Mucosa of stomach (tissue), 1 donor: ENCODE results near the gene ZCCHC17.
A peak's percentile ranks its signal among the peaks of the same experiment; 100 is the strongest.

ENCODE experiments used
- H3K27me3 ChIP-seq: one replicate; pipeline ENCODE4 v1.7.0; 2013; ENCODE audit warnings: mild to moderate bottlenecking, low read length; ENCODE audit not compliant: control insufficient read depth, insufficient read depth
- H3K36me3 ChIP-seq: one replicate; pipeline ENCODE4 v1.7.0; 2013; ENCODE audit warnings: low read length; ENCODE audit not compliant: control insufficient read depth, insufficient read depth
- H3K4me1 ChIP-seq: one replicate; pipeline ENCODE4 v1.7.0; 2013; ENCODE audit warnings: mild to moderate bottlenecking, low read length; ENCODE audit not compliant: control insufficient read depth, insufficient read depth
- H3K4me3 ChIP-seq: one replicate; pipeline ENCODE4 v1.7.0; 2013; ENCODE audit warnings: low read length
- H3K9ac ChIP-seq: one replicate; pipeline ENCODE4 v1.7.0; 2013; ENCODE audit warnings: mild to moderate bottlenecking, low read length, moderate library complexity
- H3K9me3 ChIP-seq: one replicate; pipeline ENCODE4 v1.7.0; 2013; ENCODE audit warnings: mild to moderate bottlenecking, low read length, moderate library complexity; ENCODE audit not compliant: control insufficient read depth
- donor health status: Pancreatic carcinoma.

Gene ZCCHC17

DNA sequence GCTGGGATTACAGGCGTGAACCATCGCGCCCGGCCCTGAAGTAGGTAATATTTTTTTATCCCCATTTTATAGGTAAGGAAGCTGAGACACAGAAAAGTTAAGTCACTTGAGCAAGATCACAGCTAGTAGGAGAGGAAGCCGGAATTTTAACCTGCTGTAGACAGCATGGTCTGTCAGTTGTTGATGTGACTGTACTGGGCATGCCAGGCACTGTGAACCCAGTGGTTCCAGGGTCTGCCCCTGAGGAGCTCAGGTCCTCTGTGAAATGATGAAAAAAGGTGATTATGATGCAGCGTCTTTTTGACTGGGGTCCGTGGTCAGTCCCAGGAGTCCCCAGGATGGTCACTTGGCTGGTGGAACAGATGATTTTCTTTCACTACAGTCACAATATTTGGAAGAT is 92.8 kb downstream of the ZCCHC17 start:
- no peak overlapping the region for H3K9ac ChIP-seq

DNA sequence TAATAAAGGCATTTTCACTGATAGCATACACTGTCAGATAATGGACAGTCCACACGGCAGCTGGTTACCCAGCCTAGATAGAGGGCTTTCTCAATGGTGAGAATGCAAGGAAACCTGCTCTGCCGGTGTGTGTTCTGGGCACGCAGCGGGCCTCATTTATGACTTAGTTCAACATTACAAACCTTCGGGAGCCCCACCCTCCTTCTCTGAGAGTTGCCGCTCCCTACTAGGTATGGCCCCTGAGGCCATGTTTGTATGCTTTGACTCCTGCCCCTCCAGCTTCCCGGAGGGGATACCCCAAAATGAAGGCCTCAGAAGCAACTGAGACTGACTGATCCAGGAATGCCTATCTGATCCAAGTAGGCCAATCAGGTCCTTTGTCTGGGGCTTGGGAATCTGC is 93.2 kb downstream of the ZCCHC17 start:
- no peak overlapping the region for H3K4me3 ChIP-seq
- H3K9ac ChIP-seq, result no peak overlapping the region
- H3K9me3 ChIP-seq, result no peaks in the 10 kb centered on the region
- H3K27me3 ChIP-seq, result no peaks in the 10 kb centered on the region
- H3K4me1 ChIP-seq, result peaks cover 20% of the 10 kb centered on the region
- no peaks in the 10 kb centered on the region for H3K36me3 ChIP-seq

More for the DNA sequence above, 92.8 kb downstream of the ZCCHC17 start:
- Histone ChIP-seq H3K4me3 (no peak overlapping the region), H3K9me3 (no peaks in the 10 kb centered on the region), H3K36me3 (no peaks in the 10 kb centered on the region), H3K27me3 (no peaks in the 10 kb centered on the region), H3K4me1 (peaks cover 15% of the 10 kb centered on the region)

- no peak overlapping the region for H3K9ac ChIP-seq
- peaks cover 25% of the 10 kb centered on the region for H3K4me1 ChIP-seq
- H3K9me3 ChIP-seq, result no peaks in the 10 kb centered on the region
- H3K27me3 ChIP-seq, result no peaks in the 10 kb centered on the region
- no peak overlapping the region for H3K4me3 ChIP-seq
- H3K36me3 ChIP-seq, result no peaks in the 10 kb centered on the region
These were observed 96.6 kb downstream of the ZCCHC17 start for GRCh38 chr1:31393463-31393862.

DNA sequence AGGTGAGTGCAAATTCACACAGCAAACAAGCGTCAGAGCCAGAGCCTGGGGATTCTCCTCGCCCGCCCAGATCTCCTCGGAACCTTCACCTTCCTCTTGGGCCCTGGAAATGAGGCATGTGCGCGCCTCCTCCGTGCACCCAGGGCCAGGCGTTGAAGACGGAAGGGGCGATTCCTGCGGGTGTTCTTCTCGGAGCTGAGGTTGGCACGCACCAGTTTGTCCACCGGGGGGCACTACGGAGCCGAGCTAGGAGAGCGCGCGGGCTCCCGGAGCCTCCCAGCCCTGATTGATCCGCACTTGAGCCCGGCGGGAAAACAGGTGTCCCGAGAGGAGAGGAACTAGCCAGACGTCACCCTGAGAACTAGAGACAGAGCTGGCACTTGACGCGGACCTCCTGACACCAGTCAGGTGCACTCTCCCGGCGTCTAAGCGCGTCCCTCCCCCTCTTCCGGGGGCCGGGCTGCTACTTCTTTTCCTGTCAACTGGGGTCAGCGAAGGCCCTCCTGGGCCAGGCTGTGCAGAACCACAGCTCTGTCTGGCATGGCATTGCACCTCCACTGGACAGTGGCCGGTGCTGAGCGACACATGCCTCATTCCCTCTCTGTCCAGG is 97.9 kb downstream of the ZCCHC17 start:
- Histone ChIP-seq H3K36me3 (no peaks in the 10 kb centered on the region), H3K27me3 (no peaks in the 10 kb centered on the region), H3K4me1 (peaks cover 23% of the 10 kb centered on the region), H3K4me3 (no peak overlapping the region), H3K9ac (peak overlapping the region; percentile 26), H3K9me3 (no peaks in the 10 kb centered on the region)

DNA sequence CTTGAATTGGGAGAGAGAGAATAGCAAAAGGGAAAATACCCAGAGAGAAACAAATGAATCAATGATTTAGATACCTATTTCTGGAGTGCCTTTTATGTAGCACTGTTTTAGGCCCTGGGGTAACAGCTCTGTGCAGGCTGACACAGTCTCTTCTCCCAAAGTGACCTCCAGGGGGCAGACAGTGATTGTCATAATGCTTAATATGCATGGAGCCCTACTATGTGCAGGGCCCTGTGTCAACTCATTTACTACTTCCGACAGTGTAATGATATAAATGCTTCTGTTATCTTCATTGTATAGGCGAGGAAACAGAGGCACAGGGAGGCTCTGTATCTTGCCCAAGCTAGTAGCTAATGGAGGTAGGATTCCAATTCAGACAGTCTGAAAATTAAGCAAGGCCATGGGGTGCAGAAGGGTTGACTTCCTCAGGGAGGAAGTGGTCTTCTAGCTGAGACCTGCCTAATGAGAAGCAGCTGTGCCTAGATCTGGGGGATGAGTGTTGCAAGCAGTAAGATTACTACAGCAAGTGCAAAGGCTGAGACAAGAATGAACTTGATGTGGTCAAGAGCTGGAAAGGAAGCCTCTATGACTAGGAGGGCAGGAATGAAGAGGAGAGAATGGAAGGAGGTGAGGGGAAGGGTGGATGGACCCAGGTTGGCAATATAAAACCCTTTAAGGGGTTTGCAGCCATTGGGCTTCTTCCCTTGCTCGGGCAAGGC is 100.0 kb downstream of the ZCCHC17 start:
- Histone ChIP-seq H3K36me3 (no peaks in the 10 kb centered on the region), H3K9me3 (no peaks in the 10 kb centered on the region), H3K4me3 (no peak overlapping the region), H3K27me3 (no peaks in the 10 kb centered on the region), H3K9ac (no peak overlapping the region), H3K4me1 (peaks cover 14% of the 10 kb centered on the region)

DNA sequence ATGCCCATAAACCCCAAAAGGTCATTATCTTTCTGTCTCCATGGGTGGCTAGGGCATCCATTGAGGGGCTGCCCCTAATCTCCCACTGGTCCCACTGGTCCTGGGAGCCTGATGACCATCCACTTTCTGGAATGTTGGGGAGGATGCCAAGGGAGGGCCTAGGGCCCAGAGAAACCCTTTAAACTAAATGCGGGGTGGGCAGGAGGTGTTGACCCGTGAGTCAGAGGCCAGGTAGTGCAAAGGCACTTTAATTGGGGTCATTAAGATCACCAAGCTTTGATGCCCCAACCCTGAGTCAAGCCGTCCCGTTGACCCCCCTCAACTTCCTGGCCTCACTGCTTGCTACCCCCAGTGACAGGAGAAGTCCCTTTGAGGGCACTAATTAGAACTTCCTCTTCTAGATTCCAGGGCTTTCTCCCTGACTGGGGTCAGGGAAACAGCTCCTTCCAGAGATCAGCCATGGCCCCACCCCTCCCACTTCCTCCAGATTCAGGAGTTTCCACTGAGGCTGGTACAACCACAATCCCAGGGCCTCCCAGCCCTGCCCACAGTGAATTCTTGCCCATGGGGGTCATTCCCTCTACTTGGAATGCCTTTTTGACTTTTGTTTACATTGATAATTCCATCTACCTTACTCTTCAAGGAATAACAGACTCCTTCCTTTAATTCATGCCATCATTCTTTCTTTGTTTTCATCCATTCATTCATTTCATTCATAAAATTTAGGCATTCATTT is 100.7 kb downstream of the ZCCHC17 start:
- H3K4me3 ChIP-seq, result no peak overlapping the region
- H3K9me3 ChIP-seq, result no peaks in the 10 kb centered on the region
- H3K9ac ChIP-seq, result no peak overlapping the region
- no peaks in the 10 kb centered on the region for H3K36me3 ChIP-seq
- H3K27me3 ChIP-seq, result no peaks in the 10 kb centered on the region
- H3K4me1 ChIP-seq, result peaks cover 14% of the 10 kb centered on the region

DNA sequence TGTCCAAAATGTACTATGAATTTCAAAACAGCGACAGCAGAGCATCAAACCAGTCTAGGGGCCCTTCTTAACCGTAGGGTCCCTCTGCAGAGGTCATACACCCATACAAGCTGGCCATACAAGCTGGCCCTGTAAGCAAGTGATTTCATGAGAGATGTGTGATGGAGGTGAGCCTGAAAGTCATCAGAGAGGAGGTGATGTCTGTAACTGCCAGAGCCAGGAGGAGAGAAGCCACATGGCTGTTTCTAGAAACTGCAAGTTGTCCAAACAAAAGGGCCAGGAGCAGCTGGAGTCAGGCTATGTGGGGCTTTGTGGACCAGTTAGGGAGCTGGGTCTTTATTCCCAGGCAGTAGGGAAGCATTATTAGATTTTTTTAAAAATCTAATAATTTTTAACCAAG is 101.4 kb downstream of the ZCCHC17 start:
- H3K4me1 ChIP-seq, result peaks cover 14% of the 10 kb centered on the region
- no peak overlapping the region for H3K4me3 ChIP-seq
- H3K9me3 ChIP-seq, result no peaks in the 10 kb centered on the region
- no peaks in the 10 kb centered on the region for H3K27me3 ChIP-seq
- no peak overlapping the region for H3K9ac ChIP-seq
- H3K36me3 ChIP-seq, result no peaks in the 10 kb centered on the region

- no peak overlapping the region for H3K9ac ChIP-seq
- H3K4me3 ChIP-seq, result no peak overlapping the region
- H3K9me3 ChIP-seq, result no peaks in the 10 kb centered on the region
- peaks cover 6% of the 10 kb centered on the region for H3K4me1 ChIP-seq
- H3K27me3 ChIP-seq, result no peaks in the 10 kb centered on the region
- no peaks in the 10 kb centered on the region for H3K36me3 ChIP-seq
These were observed 103.1 kb downstream of the ZCCHC17 start for GRCh38 chr1:31399976-31400375.

DNA sequence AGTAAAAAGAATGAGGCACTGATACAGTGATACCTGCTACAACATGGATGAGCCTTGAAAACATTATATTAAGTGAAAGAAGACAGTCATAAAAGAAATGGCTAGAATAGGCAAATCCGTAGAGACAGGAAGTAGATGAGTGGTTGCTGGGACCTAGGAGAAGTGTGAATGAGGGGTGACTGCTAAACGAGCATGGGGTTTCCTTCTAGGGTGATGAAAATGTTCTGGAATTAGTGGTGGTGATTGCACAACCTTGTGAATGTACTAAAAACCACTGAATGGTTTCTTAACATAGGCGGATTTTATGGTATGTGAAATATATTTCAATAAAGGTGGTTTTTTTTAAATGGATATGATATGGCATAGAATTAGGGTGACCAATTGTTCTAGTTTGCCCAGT is 103.6 kb downstream of the ZCCHC17 start:
- Histone ChIP-seq H3K9ac (no peak overlapping the region), H3K27me3 (no peaks in the 10 kb centered on the region), H3K36me3 (no peaks in the 10 kb centered on the region), H3K9me3 (no peaks in the 10 kb centered on the region), H3K4me3 (no peak overlapping the region), H3K4me1 (peaks cover 2% of the 10 kb centered on the region)

DNA sequence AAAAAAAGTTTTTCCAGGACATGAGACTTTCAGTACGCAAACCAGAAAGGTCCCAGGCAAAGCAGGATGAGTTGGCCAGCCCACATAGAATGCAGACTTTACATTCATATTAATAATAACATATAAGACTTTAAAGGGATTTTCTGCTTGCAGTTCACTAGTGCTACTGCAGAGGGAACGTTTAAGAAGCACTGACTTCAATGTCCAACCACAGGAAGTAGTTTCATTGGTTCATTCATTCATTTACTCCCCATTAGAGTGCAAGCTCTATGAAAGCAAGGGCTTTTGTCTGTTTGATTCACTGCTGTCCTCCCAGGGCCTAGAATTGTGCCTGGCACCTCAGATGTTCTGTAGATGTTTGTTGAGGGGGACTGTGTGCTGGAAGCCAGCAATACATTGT is 104.4 kb downstream of the ZCCHC17 start:
- Histone ChIP-seq H3K36me3 (no peaks in the 10 kb centered on the region), H3K27me3 (no peaks in the 10 kb centered on the region), H3K9ac (no peak overlapping the region), H3K4me3 (no peak overlapping the region), H3K4me1 (no peaks in the 10 kb centered on the region), H3K9me3 (no peaks in the 10 kb centered on the region)

DNA sequence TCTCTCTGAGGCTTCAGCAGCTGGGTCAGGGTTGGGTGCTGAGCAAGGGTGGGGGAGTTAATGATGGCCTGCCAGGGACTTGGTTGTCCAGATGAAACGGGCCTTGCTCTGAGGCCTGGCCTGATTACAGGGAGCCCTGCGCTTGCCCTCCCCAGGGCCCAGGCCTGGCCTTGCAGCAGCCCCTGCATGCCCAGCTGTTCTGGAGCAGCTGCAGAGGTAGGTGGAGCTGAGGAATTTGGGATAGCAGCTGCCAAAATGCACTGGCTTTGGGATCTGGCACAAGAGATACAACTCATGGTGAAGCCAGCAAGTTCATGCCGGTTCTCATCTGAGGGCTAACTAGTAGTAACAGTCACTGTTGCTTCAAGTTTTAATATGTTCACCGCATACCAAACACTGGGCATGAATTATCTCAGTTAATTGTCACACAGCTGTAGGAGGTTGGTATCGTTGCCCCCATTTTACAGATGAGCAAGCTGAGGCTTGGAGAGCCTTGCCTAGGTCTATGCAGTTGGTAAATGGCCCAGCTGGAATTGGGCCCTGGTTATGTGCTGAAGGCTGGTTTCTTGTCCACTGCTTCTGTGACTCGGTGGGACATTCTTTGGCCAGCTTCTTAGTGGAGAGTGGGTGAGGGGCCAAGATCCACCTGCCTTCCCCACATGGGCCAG is 108.9 kb downstream of the ZCCHC17 start:
- Histone ChIP-seq H3K9ac (no peak overlapping the region), H3K4me1 (no peaks in the 10 kb centered on the region), H3K4me3 (no peak overlapping the region), H3K9me3 (no peaks in the 10 kb centered on the region), H3K27me3 (no peaks in the 10 kb centered on the region), H3K36me3 (no peaks in the 10 kb centered on the region)
